ENCODE results near the gene OPRM1.

GRCh38 chr6:154187714-154188113, 148.7 kb downstream of the OPRM1 start:
- no peak for TF ChIP-seq CREB1 (IDR thresholded peaks at IDR 0.05; ENCODE audit: low read depth)
- no peak for TF ChIP-seq MAX (IDR thresholded peaks at IDR 0.05)
- TF ChIP-seq FOXM1 (IDR thresholded peaks at IDR 0.05; ENCODE audit: borderline replicate concordance, low read depth) = no peak
- no peak for TF ChIP-seq YY1 (IDR thresholded peaks at IDR 0.05; ENCODE audit: low read depth)
- TF ChIP-seq EGR1 (IDR thresholded peaks at IDR 0.05) = no peak
- no peak for TF ChIP-seq RAD21 (IDR thresholded peaks at IDR 0.05; ENCODE audit: low read depth)
- no peak for TF ChIP-seq CEBPB (IDR thresholded peaks at IDR 0.05)
- TF ChIP-seq TAF1 (IDR thresholded peaks at IDR 0.05; ENCODE audit: low read depth) = no peak
- TF ChIP-seq EP300 (IDR thresholded peaks at IDR 0.05; ENCODE audit: borderline replicate concordance) = no peak
- TF ChIP-seq USF1 (IDR thresholded peaks at IDR 0.05) = no peak
- TF ChIP-seq REST (IDR thresholded peaks at IDR 0.05; ENCODE audit: low read depth) = no peak

Data from Ishikawa (cell line).